AML-193 (cell line): Measurements from ENCODE around the gene BTNL9.
"Not testable (repeated sequence)": the region's sequence is repeated elsewhere in the genome, so short reads cannot be mapped to it uniquely, and the experiment has no call there.

Experiments used
- DNase-seq, 2 experiments: peaks; one replicate each; lab custom pipeline; 2025; lab: John Stamatoyannopoulos, UW

The BTNL9 gene

GRCh38 chr5:181100121-181100875 is 60.2 kb downstream of the BTNL9 start:
- DNase-seq: no peak

- DNase-seq: not testable (repeated sequence)
Observed at GRCh38 chr5:181101030-181101641, 61.1 kb downstream of the BTNL9 start.

- DNase-seq: not testable (repeated sequence)
Observed at GRCh38 chr5:181101930-181102674, 62.0 kb downstream of the BTNL9 start.

- not testable (repeated sequence) for DNase-seq
Observed at GRCh38 chr5:181104259-181104568, 64.1 kb downstream of the BTNL9 start.

- DNase-seq: not testable (repeated sequence)
Observed at GRCh38 chr5:181104606-181105390, 64.7 kb downstream of the BTNL9 start.

- no peak for DNase-seq
Observed at GRCh38 chr5:181105391-181106025, 65.4 kb downstream of the BTNL9 start.

- DNase-seq: no peak
Observed at GRCh38 chr5:181107699-181108098, 67.6 kb downstream of the BTNL9 start.

- DNase-seq: no peak
Observed at GRCh38 chr5:181108578-181109165, 68.6 kb downstream of the BTNL9 start.

- DNase-seq: no peak
Observed at GRCh38 chr5:181109489-181110013, 69.5 kb downstream of the BTNL9 start.

GRCh38 chr5:181111010-181111409 is 70.9 kb downstream of the BTNL9 start:
- no peak for DNase-seq
